NB4 (cell line): ENCODE results near the gene ATXN1.

ENCODE experiments used
- DNase-seq: peaks from one replicate; pipeline ENCODE4 v3.0.0; 2010; ENCODE audit warnings: low read depth
- H3K4me3 ChIP-seq: one replicate; pipeline ENCODE4 v1.5.1; 2011; ENCODE audit warnings: mild to moderate bottlenecking, low read depth, low read length, moderate library complexity
- MAX ChIP-seq: IDR thresholded peaks from 2 replicates; pipeline ENCODE4 v1.6.1; 2011; ENCODE audit warnings: low read depth, low read length
- MYC ChIP-seq: IDR thresholded peaks from 2 replicates; pipeline ENCODE4 v1.6.1; 2011; ENCODE audit warnings: low read depth, low read length
- POLR2A ChIP-seq: IDR thresholded peaks from 2 replicates; pipeline ENCODE4 v1.6.1; 2011; ENCODE audit warnings: mild to moderate bottlenecking; ENCODE audit not compliant: insufficient read length; ENCODE audit errors: extremely low read depth
- TF ChIP-seq, protein P1 (sequence below): IDR thresholded peaks from one replicate; pipeline ENCODE4 v1.5.1; 2012; ENCODE audit warnings: low read depth, low read length

The ATXN1 gene

DNA sequence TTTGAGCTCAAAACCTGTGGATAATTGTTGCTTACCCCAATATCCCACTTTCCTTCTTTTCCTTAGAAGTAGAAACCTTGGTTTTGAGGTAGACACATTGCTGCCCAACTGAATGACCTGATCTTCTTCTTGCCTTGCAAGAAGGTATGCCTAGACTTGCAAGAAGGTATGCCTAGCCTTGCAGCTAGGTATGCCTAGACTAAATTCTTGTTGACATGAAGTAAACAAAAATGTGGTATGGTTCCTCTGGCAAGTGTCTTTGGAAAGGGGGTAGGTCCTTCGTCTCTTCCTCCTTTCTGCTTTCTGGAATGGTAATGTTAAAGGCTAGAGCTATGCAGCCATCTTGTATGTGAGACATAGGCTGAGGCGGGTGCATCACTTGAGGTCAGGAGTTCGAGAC lies 393.7 kb downstream of the ATXN1 start:
- DNase-seq: no peak
- no peak for TF ChIP-seq MAX
- no peak for TF ChIP-seq POLR2A
- no peak for TF ChIP-seq MYC
- TF ChIP-seq, protein P1, sequence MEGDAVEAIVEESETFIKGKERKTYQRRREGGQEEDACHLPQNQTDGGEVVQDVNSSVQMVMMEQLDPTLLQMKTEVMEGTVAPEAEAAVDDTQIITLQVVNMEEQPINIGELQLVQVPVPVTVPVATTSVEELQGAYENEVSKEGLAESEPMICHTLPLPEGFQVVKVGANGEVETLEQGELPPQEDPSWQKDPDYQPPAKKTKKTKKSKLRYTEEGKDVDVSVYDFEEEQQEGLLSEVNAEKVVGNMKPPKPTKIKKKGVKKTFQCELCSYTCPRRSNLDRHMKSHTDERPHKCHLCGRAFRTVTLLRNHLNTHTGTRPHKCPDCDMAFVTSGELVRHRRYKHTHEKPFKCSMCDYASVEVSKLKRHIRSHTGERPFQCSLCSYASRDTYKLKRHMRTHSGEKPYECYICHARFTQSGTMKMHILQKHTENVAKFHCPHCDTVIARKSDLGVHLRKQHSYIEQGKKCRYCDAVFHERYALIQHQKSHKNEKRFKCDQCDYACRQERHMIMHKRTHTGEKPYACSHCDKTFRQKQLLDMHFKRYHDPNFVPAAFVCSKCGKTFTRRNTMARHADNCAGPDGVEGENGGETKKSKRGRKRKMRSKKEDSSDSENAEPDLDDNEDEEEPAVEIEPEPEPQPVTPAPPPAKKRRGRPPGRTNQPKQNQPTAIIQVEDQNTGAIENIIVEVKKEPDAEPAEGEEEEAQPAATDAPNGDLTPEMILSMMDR: no peak
- H3K4me3 ChIP-seq: no peak overlapping the region

DNA sequence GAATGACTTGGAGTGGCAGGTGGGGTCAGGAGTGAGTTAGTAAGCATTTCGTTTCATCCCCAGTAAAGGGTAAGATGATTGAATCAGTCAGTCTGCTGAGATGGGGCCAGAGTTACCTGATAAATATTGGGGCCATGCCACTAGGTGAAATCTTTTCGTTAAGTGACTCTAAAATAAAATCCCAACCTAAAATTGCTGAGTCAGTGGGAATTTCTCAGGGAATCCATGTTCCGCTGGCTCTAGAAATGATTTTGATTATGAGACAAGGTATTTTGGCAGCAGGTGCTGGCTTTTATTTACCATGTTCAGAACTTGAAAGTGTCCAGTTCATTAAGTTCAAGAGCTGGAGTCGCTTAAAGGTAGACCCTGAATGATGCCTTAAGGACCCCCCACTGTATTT lies 397.5 kb downstream of the ATXN1 start:
- TF ChIP-seq, protein P1: no peak
- no peak for TF ChIP-seq POLR2A
- no peak for TF ChIP-seq MAX
- TF ChIP-seq MYC: no peak
- DNase-seq: no peak
- no peak overlapping the region for H3K4me3 ChIP-seq

GRCh38 chr6:16362819-16363589 lies 398.3 kb downstream of the ATXN1 start:
- TF ChIP-seq POLR2A (no peak), MYC (no peak), MAX (no peak)
- TF ChIP-seq, protein P1: no peak
- no peak overlapping the region for H3K4me3 ChIP-seq
- DNase-seq: no peak

- H3K4me3 ChIP-seq: no peak overlapping the region
- no peak for DNase-seq
- TF ChIP-seq MAX: no peak
- no peak for TF ChIP-seq POLR2A
- TF ChIP-seq MYC: no peak
- TF ChIP-seq, protein P1: no peak
Measured at GRCh38 chr6:16362296-16362695, 399.0 kb downstream of the ATXN1 start.

- DNase-seq: no peak
- H3K4me3 ChIP-seq: no peak overlapping the region
- TF ChIP-seq, protein P1: no peak
- TF ChIP-seq MAX (no peak), MYC (no peak), POLR2A (no peak)
Measured at GRCh38 chr6:16361861-16362260, 399.4 kb downstream of the ATXN1 start.

- H3K4me3 ChIP-seq: no peak overlapping the region
- TF ChIP-seq MAX (no peak), MYC (no peak), POLR2A (no peak)
- TF ChIP-seq, protein P1: no peak
- no peak for DNase-seq
Measured at GRCh38 chr6:16361121-16361520, 400.1 kb downstream of the ATXN1 start.
